WTC11 (cell line): Measurements from ENCODE around the gene FBXL7. TPM values are rescaled to one million over a fixed set of nuclear protein-coding genes. Genes with fewer than 3 reads are reported as not detected.

ENCODE experiments used
- ATAC-seq: fragments of 200-7000 bp; cut with Tn5 transposase; 2 replicates; pipeline ENCODE4 v1.10.0; 2021; ENCODE audit warnings: mild to moderate bottlenecking, moderate library complexity
- CTCF ChIA-PET: fragments of 300-600 bp; sonication (Branson Sonifier 250); formaldehyde crosslinking; loops from one replicate; lab custom pipeline; 2021; ENCODE audit warnings: antibody characterized with exemption; lab: Charles Lee
- POLR2A ChIA-PET: fragments of 350-600 bp; sonication (Branson Sonifier 250); formaldehyde crosslinking; loops from one replicate; lab custom pipeline; 2021; ENCODE audit warnings: antibody characterized with exemption; lab: Charles Lee
- DNase-seq: peaks from one replicate; pipeline ENCODE4 v3.0.0; 2021; ENCODE audit warnings: low spot score
- H3K27ac Mint-ChIP-seq: 2 replicates; pipeline ENCODE4 v1.8.0; 2021; ENCODE audit warnings: mixed read lengths
- H3K27me3 Mint-ChIP-seq: 2 replicates; pipeline ENCODE4 v1.8.0; 2021; ENCODE audit warnings: low read depth, mild to moderate bottlenecking, moderate library complexity, mixed read lengths
- H3K36me3 Mint-ChIP-seq: 2 replicates; pipeline ENCODE4 v1.8.0; 2021; ENCODE audit warnings: mixed read lengths
- H3K4me1 Mint-ChIP-seq: 2 replicates; pipeline ENCODE4 v1.8.0; 2022; ENCODE audit warnings: mixed read lengths
- H3K4me3 Mint-ChIP-seq: 2 replicates; pipeline ENCODE4 v1.8.0; 2021; ENCODE audit warnings: mild to moderate bottlenecking, moderate library complexity, mixed read lengths
- H3K9me3 Mint-ChIP-seq: 2 replicates; pipeline ENCODE4 v1.8.0; 2021; ENCODE audit warnings: mixed read lengths
- ATF1 ChIP-seq: sonication (generic); formaldehyde crosslinking; IDR thresholded peaks from 2 replicates; pipeline ENCODE4 v1.8.1; 2023; ENCODE audit warnings: mild to moderate bottlenecking, moderate library complexity, missing genetic modification reagents
- E2F5 ChIP-seq: sonication (generic); formaldehyde crosslinking; IDR thresholded peaks from 2 replicates; pipeline ENCODE4 v1.8.1; 2022; ENCODE audit warnings: mild to moderate bottlenecking, moderate library complexity, missing genetic modification reagents
- EMX1 ChIP-seq: fragments of 250-450 bp; sonication (Bioruptor Pico); IDR thresholded peaks from 2 replicates; pipeline ENCODE4 v1.8.0; 2021; ENCODE audit warnings: mild to moderate bottlenecking
- FOXK1 ChIP-seq: sonication (generic); formaldehyde crosslinking; IDR thresholded peaks from 2 replicates; pipeline ENCODE4 v1.8.0; 2022; ENCODE audit warnings: mild to moderate bottlenecking, moderate library complexity, missing genetic modification reagents
- GABPB1 ChIP-seq: sonication (generic); formaldehyde crosslinking; IDR thresholded peaks from 2 replicates; pipeline ENCODE4 v1.8.1; 2023; ENCODE audit warnings: mild to moderate bottlenecking, missing genetic modification reagents
- HMGA2 ChIP-seq: fragments of 250-450 bp; sonication (Bioruptor Pico); IDR thresholded peaks from 2 replicates; pipeline ENCODE4 v1.4.0; 2021; ENCODE audit warnings: mild to moderate bottlenecking, moderate library complexity
- HMGXB4 ChIP-seq: sonication (generic); formaldehyde crosslinking; IDR thresholded peaks from 2 replicates; pipeline ENCODE4 v1.8.1; 2023; ENCODE audit warnings: mild to moderate bottlenecking, moderate library complexity, missing genetic modification reagents
- JAZF1 ChIP-seq: fragments of 250-450 bp; sonication (Bioruptor Pico); IDR thresholded peaks from 2 replicates; pipeline ENCODE4 v1.9.0; 2021; ENCODE audit warnings: moderate library complexity, mild to moderate bottlenecking, inconsistent platforms
- KAT7 ChIP-seq: sonication (generic); formaldehyde crosslinking; IDR thresholded peaks from 2 replicates; pipeline ENCODE4 v1.8.1; 2023; ENCODE audit warnings: missing genetic modification reagents, mild to moderate bottlenecking, borderline replicate concordance
- MXD4 ChIP-seq: fragments of 250-450 bp; sonication (Bioruptor Pico); IDR thresholded peaks from 2 replicates; pipeline ENCODE4 v1.8.0; 2021; ENCODE audit warnings: mild to moderate bottlenecking, moderate library complexity, borderline replicate concordance
- NFE2L1 ChIP-seq: sonication (generic); formaldehyde crosslinking; IDR thresholded peaks from 2 replicates; pipeline ENCODE4 v1.8.1; 2023; ENCODE audit warnings: missing genetic modification reagents
- NR1H2 ChIP-seq: sonication (generic); formaldehyde crosslinking; IDR thresholded peaks from 2 replicates; pipeline ENCODE4 v1.9.0; 2021; ENCODE audit warnings: mild to moderate bottlenecking, moderate library complexity, missing genetic modification reagents
- TCF7 ChIP-seq: sonication (generic); formaldehyde crosslinking; IDR thresholded peaks from 2 replicates; pipeline ENCODE4 v1.8.0; 2022; ENCODE audit warnings: mild to moderate bottlenecking, low read depth, missing genetic modification reagents, moderate library complexity
- ZNF219 ChIP-seq: sonication (generic); formaldehyde crosslinking; IDR thresholded peaks from 2 replicates; pipeline ENCODE4 v1.8.0; 2023; ENCODE audit warnings: missing genetic modification reagents, mild to moderate bottlenecking, borderline replicate concordance
- ZNF396 ChIP-seq: fragments of 250-450 bp; sonication (Bioruptor Pico); IDR thresholded peaks from 2 replicates; pipeline ENCODE4 v1.8.0; 2021; ENCODE audit warnings: mild to moderate bottlenecking, moderate library complexity, borderline replicate concordance
- ZNF671 ChIP-seq: fragments of 250-450 bp; sonication (Bioruptor Pico); IDR thresholded peaks from 2 replicates; pipeline ENCODE4 v1.8.0; 2021; ENCODE audit warnings: mild to moderate bottlenecking
- total RNA-seq: library from RNA; stranded (reverse); gene quantifications from 3 replicates; pipeline ENCODE4 v1.2.3, GENCODE V29; 2021
- TF ChIP-seq, protein P1 (sequence below): fragments of 250-450 bp; sonication (Bioruptor Pico); IDR thresholded peaks from 2 replicates; pipeline ENCODE4 v1.8.0; 2021; ENCODE audit warnings: mild to moderate bottlenecking
- TF ChIP-seq, protein P2 (sequence below): sonication (generic); formaldehyde crosslinking; IDR thresholded peaks from 2 replicates; pipeline ENCODE4 v1.8.1; 2023; ENCODE audit warnings: mild to moderate bottlenecking, missing genetic modification reagents
- TF ChIP-seq, protein P3 (sequence below): sonication (generic); formaldehyde crosslinking; IDR thresholded peaks from 2 replicates; pipeline ENCODE4 v1.8.0; 2022; ENCODE audit warnings: mild to moderate bottlenecking, missing genetic modification reagents
- TF ChIP-seq, protein P4 (sequence below): sonication (generic); formaldehyde crosslinking; IDR thresholded peaks from 2 replicates; pipeline ENCODE4 v1.8.0; 2022; ENCODE audit warnings: mild to moderate bottlenecking, missing genetic modification reagents

FBXL7 gene
- total RNA-seq, 1 experiment from 2014 or later = 13.8 TPM

DNA sequence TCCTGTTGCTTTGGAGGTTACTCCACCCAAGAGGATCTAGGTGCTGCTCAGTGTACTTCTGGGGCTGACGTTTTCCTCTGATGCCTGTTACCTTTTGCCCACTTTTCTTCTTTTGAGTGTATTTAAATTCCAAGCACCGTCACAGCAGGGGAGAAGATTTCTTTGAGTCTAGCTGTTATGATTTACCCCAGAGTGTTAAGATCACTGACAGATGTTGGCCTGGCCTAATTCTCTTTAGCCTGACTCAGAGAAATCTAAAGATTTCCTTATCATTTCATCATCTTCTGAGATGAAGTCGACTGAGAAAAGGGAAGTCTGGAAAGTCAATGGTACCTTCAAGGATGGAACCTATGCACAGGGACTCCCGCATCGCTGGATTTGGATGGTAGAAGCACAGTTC is 191.5 kb downstream of the FBXL7 start (continued):
- TF ChIP-seq, protein P1, sequence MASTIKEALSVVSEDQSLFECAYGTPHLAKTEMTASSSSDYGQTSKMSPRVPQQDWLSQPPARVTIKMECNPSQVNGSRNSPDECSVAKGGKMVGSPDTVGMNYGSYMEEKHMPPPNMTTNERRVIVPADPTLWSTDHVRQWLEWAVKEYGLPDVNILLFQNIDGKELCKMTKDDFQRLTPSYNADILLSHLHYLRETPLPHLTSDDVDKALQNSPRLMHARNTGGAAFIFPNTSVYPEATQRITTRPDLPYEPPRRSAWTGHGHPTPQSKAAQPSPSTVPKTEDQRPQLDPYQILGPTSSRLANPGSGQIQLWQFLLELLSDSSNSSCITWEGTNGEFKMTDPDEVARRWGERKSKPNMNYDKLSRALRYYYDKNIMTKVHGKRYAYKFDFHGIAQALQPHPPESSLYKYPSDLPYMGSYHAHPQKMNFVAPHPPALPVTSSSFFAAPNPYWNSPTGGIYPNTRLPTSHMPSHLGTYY (CRISPR knock-in tag) = no peak
- no peak for TF ChIP-seq ZNF396 (CRISPR knock-in tag)
- TF ChIP-seq NR1H2 = no peak

GRCh38 chr5:15692706-15693381 is 192.9 kb downstream of the FBXL7 start:
- no peak for TF ChIP-seq KAT7 (CRISPR knock-in tag)
- no peak for TF ChIP-seq ATF1 (CRISPR knock-in tag)
- TF ChIP-seq, protein P2, sequence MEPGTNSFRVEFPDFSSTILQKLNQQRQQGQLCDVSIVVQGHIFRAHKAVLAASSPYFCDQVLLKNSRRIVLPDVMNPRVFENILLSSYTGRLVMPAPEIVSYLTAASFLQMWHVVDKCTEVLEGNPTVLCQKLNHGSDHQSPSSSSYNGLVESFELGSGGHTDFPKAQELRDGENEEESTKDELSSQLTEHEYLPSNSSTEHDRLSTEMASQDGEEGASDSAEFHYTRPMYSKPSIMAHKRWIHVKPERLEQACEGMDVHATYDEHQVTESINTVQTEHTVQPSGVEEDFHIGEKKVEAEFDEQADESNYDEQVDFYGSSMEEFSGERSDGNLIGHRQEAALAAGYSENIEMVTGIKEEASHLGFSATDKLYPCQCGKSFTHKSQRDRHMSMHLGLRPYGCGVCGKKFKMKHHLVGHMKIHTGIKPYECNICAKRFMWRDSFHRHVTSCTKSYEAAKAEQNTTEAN (CRISPR knock-in tag) = no peak
- TF ChIP-seq E2F5 (CRISPR knock-in tag) = no peak
- TF ChIP-seq EMX1 = no peak
- no peak for TF ChIP-seq HMGXB4
- no peak for TF ChIP-seq NFE2L1 (CRISPR knock-in tag)
- no peak for TF ChIP-seq GABPB1 (CRISPR knock-in tag)
- no peak for TF ChIP-seq HMGA2 (CRISPR knock-in tag)
- TF ChIP-seq TCF7 = no peak
- TF ChIP-seq ZNF219 = no peak
- no peak for TF ChIP-seq NR1H2
- TF ChIP-seq, protein P3, sequence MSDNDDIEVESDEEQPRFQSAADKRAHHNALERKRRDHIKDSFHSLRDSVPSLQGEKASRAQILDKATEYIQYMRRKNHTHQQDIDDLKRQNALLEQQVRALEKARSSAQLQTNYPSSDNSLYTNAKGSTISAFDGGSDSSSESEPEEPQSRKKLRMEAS (CRISPR knock-in tag) = no peak
- TF ChIP-seq FOXK1 (CRISPR knock-in tag) = no peak
- TF ChIP-seq, protein P4, sequence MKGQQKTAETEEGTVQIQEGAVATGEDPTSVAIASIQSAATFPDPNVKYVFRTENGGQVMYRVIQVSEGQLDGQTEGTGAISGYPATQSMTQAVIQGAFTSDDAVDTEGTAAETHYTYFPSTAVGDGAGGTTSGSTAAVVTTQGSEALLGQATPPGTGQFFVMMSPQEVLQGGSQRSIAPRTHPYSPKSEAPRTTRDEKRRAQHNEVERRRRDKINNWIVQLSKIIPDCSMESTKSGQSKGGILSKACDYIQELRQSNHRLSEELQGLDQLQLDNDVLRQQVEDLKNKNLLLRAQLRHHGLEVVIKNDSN = no peak
- TF ChIP-seq JAZF1 (CRISPR knock-in tag) = no peak
- TF ChIP-seq ZNF671 = no peak
- no peak for TF ChIP-seq MXD4 (CRISPR knock-in tag)
- TF ChIP-seq, all 79 proteins: peak for 0
- H3K36me3 Mint-ChIP-seq = no peaks in the 10 kb centered on the region
- peaks cover 37% of the 10 kb centered on the region for H3K4me1 Mint-ChIP-seq
- ATAC-seq (no peak), DNase-seq (no peak)
- H3K27me3 Mint-ChIP-seq = no peaks in the 10 kb centered on the region
- no peak overlapping the region for H3K27ac Mint-ChIP-seq
- no peak overlapping the region for H3K4me3 Mint-ChIP-seq
- ChIA-PET CTCF (interaction anchor here (0.6 kb wide), 1 partner anchor 1349 kb away, joined by 3 read pairs; no protein-coding TSS in a partner anchor), POLR2A (interaction anchor here (1.0 kb wide), 1 partner anchor 18 kb away, joined by 3 read pairs; no protein-coding TSS in a partner anchor)
- H3K9me3 Mint-ChIP-seq = peaks cover 5% of the 10 kb centered on the region; the same call in 1 of the 2 replicates
